OCI-LY7 (cell line): ENCODE data around the gene CFHR5. TPM values are rescaled to one million over a fixed set of nuclear protein-coding genes. Genes with fewer than 3 reads are reported as not detected.

Source experiments
- BruUV-seq: library from RNA; stranded (reverse); fragments of 400-500 nt; replicated peaks from 2 replicates; lab custom pipeline; 2021; lab: Mats Ljungman, UMichigan
- CTCF ChIA-PET: fragments of 300-600 bp; sonication (Branson Sonifier 250); formaldehyde crosslinking; loops from one replicate; lab custom pipeline; 2022; ENCODE audit warnings: antibody characterized with exemption; ENCODE audit not compliant: unreplicated experiment; lab: Charles Lee
- POLR2A ChIA-PET: fragments of 300-600 bp; sonication (Branson Sonifier 250); formaldehyde crosslinking; loops from one replicate; lab custom pipeline; 2022; ENCODE audit warnings: antibody characterized with exemption; lab: Charles Lee
- DNase-seq: peaks from one replicate; pipeline ENCODE4 v3.0.0-alpha.2; 2015; ENCODE audit warnings: low spot score
- H2AFZ ChIP-seq: fragments of 200-600 bp; sonication (generic), shearing (Covaris generic); 2 replicates; pipeline ENCODE4 v1.6.1; 2014; ENCODE audit warnings: mild to moderate bottlenecking, antibody characterized with exemption, low read length, moderate library complexity
- H3K27ac ChIP-seq: fragments of 200-600 bp; sonication (generic); 2 replicates; pipeline ENCODE4 v1.5.1; 2014; ENCODE audit warnings: mixed run types, low read depth, mild to moderate bottlenecking, moderate library complexity, low read length, inconsistent platforms; ENCODE audit not compliant: poor library complexity, severe bottlenecking
- H3K36me3 ChIP-seq: fragments of 200-600 bp; sonication (generic); 2 replicates; pipeline ENCODE4 v1.6.1; 2014; ENCODE audit warnings: mild to moderate bottlenecking, antibody characterized with exemption, low read length, moderate library complexity, mixed read lengths; ENCODE audit not compliant: insufficient read depth
- H3K4me1 ChIP-seq: fragments of 200-600 bp; sonication (generic); 2 replicates; pipeline ENCODE4 v1.5.1; 2014; ENCODE audit warnings: mild to moderate bottlenecking, low read length; ENCODE audit not compliant: insufficient read depth, poor library complexity, severe bottlenecking
- H3K4me2 ChIP-seq: fragments of 200-600 bp; sonication (generic); 2 replicates; pipeline ENCODE4 v1.6.1; 2014; ENCODE audit warnings: mild to moderate bottlenecking, low read length
- H3K4me3 ChIP-seq: fragments of 200-600 bp; sonication (generic); 2 replicates; pipeline ENCODE4 v1.5.1; 2014; ENCODE audit warnings: mild to moderate bottlenecking, low read depth, low read length; ENCODE audit not compliant: poor library complexity, severe bottlenecking
- H3K79me2 ChIP-seq: fragments of 200-600 bp; sonication (generic); 2 replicates; pipeline ENCODE4 v1.6.1; 2016; ENCODE audit warnings: low read depth, mild to moderate bottlenecking, low read length, moderate library complexity, mixed read lengths; ENCODE audit not compliant: insufficient read depth
- H3K9me2 ChIP-seq: fragments of 200-600 bp; sonication (generic); 2 replicates; pipeline ENCODE4 v1.6.1; 2016; ENCODE audit warnings: mild to moderate bottlenecking, low read length, mixed read lengths; ENCODE audit not compliant: insufficient read depth
- H3K9me3 ChIP-seq: fragments of 200-600 bp; sonication (generic); 2 replicates; pipeline ENCODE4 v1.6.1; 2014; ENCODE audit warnings: mild to moderate bottlenecking, mixed run types, low read length, mixed read lengths
- H4K20me1 ChIP-seq: fragments of 200-600 bp; sonication (generic); 2 replicates; pipeline ENCODE4 v1.6.1; 2014; ENCODE audit warnings: mild to moderate bottlenecking, antibody characterized with exemption, low read length, moderate library complexity, mixed read lengths; ENCODE audit not compliant: insufficient read depth
- EZH2phosphoT487 ChIP-seq: fragments of 200-600 bp; sonication (generic); IDR thresholded peaks from 2 replicates; pipeline ENCODE4 v1.6.1; 2018; ENCODE audit warnings: low read depth, borderline replicate concordance, mild to moderate bottlenecking, mixed run types, antibody characterized with exemption, low read length, moderate library complexity, mixed read lengths
- intact Hi-C: fragments of 100-400 bp; cut with micrococcal nuclease; formaldehyde crosslinking; loops from one replicate; pipeline ENCODE4 v1.10.0; 2022; ENCODE audit not compliant: unreplicated experiment
- total RNA-seq, 2 experiments: library from RNA; depleted of rRNA in 1 of 2; stranded (reverse); fragments of >200 nt in 1 of 2; shearing (Covaris generic) in 1 of 2; gene quantifications; 2 replicates each; pipeline ENCODE4 v1.2.3, GENCODE V29; 2014 to 2022
- TF ChIP-seq, protein P1 (sequence below): fragments of 200-600 bp; sonication (generic); conservative IDR thresholded peaks from 2 replicates; pipeline ENCODE4 v1.5.1; 2014; ENCODE audit warnings: mild to moderate bottlenecking, antibody characterized with exemption, low read length, moderate library complexity, mixed read lengths

CFHR5 gene
- total RNA-seq, 2 experiments from 2014 or later = not detected

DNA sequence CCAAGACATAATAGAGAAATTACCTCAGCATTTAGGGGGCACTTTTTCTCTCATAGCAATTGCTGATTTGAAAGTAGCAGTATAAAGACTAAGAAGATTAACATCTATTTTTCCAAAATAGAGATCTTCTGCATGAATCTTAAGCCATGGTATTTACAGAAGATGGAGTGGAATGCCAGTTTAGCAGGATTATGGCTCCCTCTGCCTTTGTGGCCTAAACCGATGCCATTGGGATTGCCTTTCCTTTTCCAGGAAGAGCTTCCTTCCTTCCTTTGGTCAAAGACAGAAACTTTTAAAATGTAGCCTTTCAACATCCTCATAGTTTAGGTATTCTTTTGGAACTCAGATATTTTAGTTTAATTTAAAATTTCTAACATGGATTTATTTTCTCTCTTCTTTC lies 39.4 kb downstream of the CFHR5 start:
- DNase-seq = no peak
- H3K4me2 ChIP-seq = no peak overlapping the region
- no peaks in the 10 kb centered on the region for H3K4me1 ChIP-seq
- intact Hi-C loops = no loop called here
- no peaks in the 10 kb centered on the region for H3K9me2 ChIP-seq
- no TSS peak for BruUV-seq
- 0 out of 2 replicates have a peak, but pooled peaks cover under 1% of the 10 kb centered on the region for H3K9me3 ChIP-seq
- ChIA-PET POLR2A (no interaction called here), CTCF (no interaction called here)
- no peak overlapping the region for H3K4me3 ChIP-seq
- H2AFZ ChIP-seq = no peak overlapping the region
- H3K36me3 ChIP-seq = no peaks in the 10 kb centered on the region
- TF ChIP-seq, protein P1, sequence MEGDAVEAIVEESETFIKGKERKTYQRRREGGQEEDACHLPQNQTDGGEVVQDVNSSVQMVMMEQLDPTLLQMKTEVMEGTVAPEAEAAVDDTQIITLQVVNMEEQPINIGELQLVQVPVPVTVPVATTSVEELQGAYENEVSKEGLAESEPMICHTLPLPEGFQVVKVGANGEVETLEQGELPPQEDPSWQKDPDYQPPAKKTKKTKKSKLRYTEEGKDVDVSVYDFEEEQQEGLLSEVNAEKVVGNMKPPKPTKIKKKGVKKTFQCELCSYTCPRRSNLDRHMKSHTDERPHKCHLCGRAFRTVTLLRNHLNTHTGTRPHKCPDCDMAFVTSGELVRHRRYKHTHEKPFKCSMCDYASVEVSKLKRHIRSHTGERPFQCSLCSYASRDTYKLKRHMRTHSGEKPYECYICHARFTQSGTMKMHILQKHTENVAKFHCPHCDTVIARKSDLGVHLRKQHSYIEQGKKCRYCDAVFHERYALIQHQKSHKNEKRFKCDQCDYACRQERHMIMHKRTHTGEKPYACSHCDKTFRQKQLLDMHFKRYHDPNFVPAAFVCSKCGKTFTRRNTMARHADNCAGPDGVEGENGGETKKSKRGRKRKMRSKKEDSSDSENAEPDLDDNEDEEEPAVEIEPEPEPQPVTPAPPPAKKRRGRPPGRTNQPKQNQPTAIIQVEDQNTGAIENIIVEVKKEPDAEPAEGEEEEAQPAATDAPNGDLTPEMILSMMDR = no peak
- TF ChIP-seq EZH2phosphoT487 = no peak
- H3K27ac ChIP-seq = no peak overlapping the region
- H4K20me1 ChIP-seq = no peaks in the 10 kb centered on the region
- no peaks in the 10 kb centered on the region for H3K79me2 ChIP-seq

DNA sequence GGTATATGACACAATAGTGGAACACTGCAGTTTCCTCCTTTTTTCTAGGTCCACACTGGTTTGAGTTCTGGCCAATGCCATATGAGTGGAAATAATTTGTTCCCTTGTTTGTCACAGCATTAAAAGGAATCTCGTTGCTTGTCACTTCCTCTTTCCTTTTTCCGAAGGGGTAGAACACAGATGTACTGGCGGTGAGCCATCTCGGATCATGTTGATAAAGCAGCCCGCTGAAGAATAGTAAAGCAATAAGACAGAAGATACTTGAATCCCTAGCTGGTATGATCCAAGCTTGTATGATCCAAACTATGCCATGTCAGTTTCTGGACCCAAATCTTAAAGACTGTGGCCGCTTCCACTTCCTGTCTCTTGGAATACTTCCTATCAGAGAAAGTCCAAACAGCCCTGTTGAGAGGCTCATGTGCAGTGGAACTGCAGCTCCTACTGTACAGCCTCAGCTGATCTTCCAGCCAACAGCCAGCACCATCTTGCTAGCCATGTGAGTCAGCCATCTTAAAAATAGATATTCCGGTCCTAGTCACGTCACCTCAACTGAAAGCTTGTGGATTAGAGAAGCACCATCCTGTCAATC lies 40.3 kb downstream of the CFHR5 start:
- no TSS peak for BruUV-seq
- Histone ChIP-seq H3K9me3 (no peaks in the 10 kb centered on the region), H4K20me1 (no peaks in the 10 kb centered on the region), H3K4me3 (no peak overlapping the region), H3K36me3 (no peaks in the 10 kb centered on the region), H3K27ac (no peak overlapping the region), H3K4me2 (no peak overlapping the region), H3K9me2 (no peaks in the 10 kb centered on the region), H2AFZ (no peak overlapping the region), H3K4me1 (no peaks in the 10 kb centered on the region), H3K79me2 (no peaks in the 10 kb centered on the region)
- CTCF ChIA-PET = no interaction called here
- TF ChIP-seq, protein P1 = no peak
- no peak for TF ChIP-seq EZH2phosphoT487
- DNase-seq = no peak
- intact Hi-C loops = no loop called here
- POLR2A ChIA-PET = no interaction called here

DNA sequence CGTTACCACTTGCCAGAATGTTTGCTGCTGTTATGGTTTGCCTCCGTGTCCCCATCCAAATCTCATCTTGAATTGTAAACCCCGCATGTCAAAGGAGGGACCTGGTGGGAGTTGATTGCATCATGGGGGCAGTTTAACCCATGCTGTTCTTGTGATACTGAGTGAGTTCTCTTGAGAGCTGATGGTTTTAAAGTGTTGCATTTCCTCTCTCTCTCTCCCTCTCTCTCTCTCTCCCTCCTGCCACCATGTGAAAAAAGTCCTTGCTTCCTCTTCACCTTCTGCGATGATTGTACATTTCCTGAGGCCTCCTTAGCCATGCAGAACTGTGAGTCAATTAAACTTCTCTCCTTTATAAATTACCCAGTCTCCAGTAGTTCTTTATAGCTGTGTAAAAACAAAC lies 44.4 kb downstream of the CFHR5 start:
- BruUV-seq = no TSS peak

More for the DNA sequence above, 44.4 kb downstream of the CFHR5 start:
- no peak overlapping the region for H3K4me3 ChIP-seq
- no peaks in the 10 kb centered on the region for H3K9me2 ChIP-seq
- no peaks in the 10 kb centered on the region for H3K9me3 ChIP-seq
- ChIA-PET CTCF (no interaction called here), POLR2A (interaction anchor here (0.7 to 1.0 kb wide), 2 partner anchors 8 to 73 kb away, joined by 3 read pairs; no protein-coding TSS in a partner anchor)
- no peak overlapping the region for H3K4me2 ChIP-seq
- TF ChIP-seq, protein P1 = no peak
- TF ChIP-seq EZH2phosphoT487 = no peak
- H3K27ac ChIP-seq = no peak overlapping the region
- intact Hi-C loops = no loop called here
- H4K20me1 ChIP-seq = no peaks in the 10 kb centered on the region
- H3K4me1 ChIP-seq = no peaks in the 10 kb centered on the region
- no peaks in the 10 kb centered on the region for H3K79me2 ChIP-seq
- no peaks in the 10 kb centered on the region for H3K36me3 ChIP-seq
- no peak overlapping the region for H2AFZ ChIP-seq
- DNase-seq = no peak
